GM20000 (cell line): Measurements from ENCODE around the gene KLF13.
A peak's percentile ranks its signal among the peaks of the same experiment; 100 is the strongest.

ENCODE experiments used
- DNase-seq: peaks from one replicate; pipeline ENCODE4 v3.0.0; 2012; ENCODE audit warnings: low spot score
- CTCF ChIP-seq: IDR thresholded peaks from 2 replicates; pipeline ENCODE4 v1.5.1; 2012; ENCODE audit warnings: mild to moderate bottlenecking, control low read depth; ENCODE audit errors: extremely low read depth, missing control alignments

Gene KLF13

GRCh38 chr15:31305375-31305774 is 21.3 kb upstream of the KLF13 start:
- DNase-seq = peak; percentile 2
- TF ChIP-seq CTCF = no peak

GRCh38 chr15:31305796-31306425 is 20.7 kb upstream of the KLF13 start:
- DNase-seq = peak; percentile 3
- no peak for TF ChIP-seq CTCF

- TF ChIP-seq CTCF = no peak
- no peak for DNase-seq
These were observed 20.0 kb upstream of the KLF13 start for GRCh38 chr15:31306426-31307269.

GRCh38 chr15:31307270-31308184 is 19.1 kb upstream of the KLF13 start:
- no peak for TF ChIP-seq CTCF
- DNase-seq = no peak

- peak; percentile 80 for DNase-seq
- no peak for TF ChIP-seq CTCF
These were observed 18.4 kb upstream of the KLF13 start for GRCh38 chr15:31308185-31308639.

- no peak for DNase-seq
- TF ChIP-seq CTCF = no peak
These were observed 16.6 kb upstream of the KLF13 start for GRCh38 chr15:31309893-31310606.
